Upper lobe of right lung (tissue), 1 donor: ENCODE results near the gene PTGES3. TPM values are rescaled to one million over a fixed set of nuclear protein-coding genes. Genes with fewer than 3 reads are reported as not detected.

Experiments
- ATAC-seq: fragments of 200-7000 bp; cut with Tn5 transposase; one replicate; pipeline ENCODE4 v1.9.1; 2020; ENCODE audit warnings: mild to moderate bottlenecking, moderate library complexity
- DNase-seq: peaks from one replicate; pipeline ENCODE4 v3.0.0-alpha.2; 2020
- H3K27ac ChIP-seq: fragments of 200-600 bp; one replicate; pipeline ENCODE4 v1.8.0; 2022
- H3K27me3 ChIP-seq: fragments of 200-600 bp; one replicate; pipeline ENCODE4 v1.8.0; 2022; ENCODE audit warnings: mild to moderate bottlenecking
- H3K36me3 ChIP-seq: fragments of 200-600 bp; one replicate; pipeline ENCODE4 v1.8.0; 2022
- H3K4me1 ChIP-seq: fragments of 200-600 bp; one replicate; pipeline ENCODE4 v1.8.0; 2022
- H3K4me3 ChIP-seq: fragments of 200-600 bp; one replicate; pipeline ENCODE4 v1.8.0; 2022; ENCODE audit warnings: mild to moderate bottlenecking
- H3K9me3 ChIP-seq: fragments of 200-600 bp; one replicate; pipeline ENCODE4 v1.8.0; 2022
- intact Hi-C: fragments of 100-400 bp; cut with DNase I; formaldehyde crosslinking; loops from one replicate; pipeline ENCODE4 v1.11.0; 2022
- total RNA-seq: library from RNA; stranded (reverse); fragmentation: NEBNext Ultra II Directional; extraction: Animal tissue kit (Norgen Biotek cat#: 25700); gene quantifications from one replicate; pipeline ENCODE4 v1.2.1, GENCODE V29; 2021
- TF ChIP-seq, protein P1 (sequence below): fragments of 200-600 bp; IDR thresholded peaks from one replicate; pipeline ENCODE4 v1.8.0; 2022; ENCODE audit warnings: antibody characterized with exemption
- donor health status: DM: no; HTN: yes; CAD: no; lungs with severe emphysema.

Gene PTGES3
- total RNA-seq, 1 donor from 2014 or later = 168 TPM

DNA sequence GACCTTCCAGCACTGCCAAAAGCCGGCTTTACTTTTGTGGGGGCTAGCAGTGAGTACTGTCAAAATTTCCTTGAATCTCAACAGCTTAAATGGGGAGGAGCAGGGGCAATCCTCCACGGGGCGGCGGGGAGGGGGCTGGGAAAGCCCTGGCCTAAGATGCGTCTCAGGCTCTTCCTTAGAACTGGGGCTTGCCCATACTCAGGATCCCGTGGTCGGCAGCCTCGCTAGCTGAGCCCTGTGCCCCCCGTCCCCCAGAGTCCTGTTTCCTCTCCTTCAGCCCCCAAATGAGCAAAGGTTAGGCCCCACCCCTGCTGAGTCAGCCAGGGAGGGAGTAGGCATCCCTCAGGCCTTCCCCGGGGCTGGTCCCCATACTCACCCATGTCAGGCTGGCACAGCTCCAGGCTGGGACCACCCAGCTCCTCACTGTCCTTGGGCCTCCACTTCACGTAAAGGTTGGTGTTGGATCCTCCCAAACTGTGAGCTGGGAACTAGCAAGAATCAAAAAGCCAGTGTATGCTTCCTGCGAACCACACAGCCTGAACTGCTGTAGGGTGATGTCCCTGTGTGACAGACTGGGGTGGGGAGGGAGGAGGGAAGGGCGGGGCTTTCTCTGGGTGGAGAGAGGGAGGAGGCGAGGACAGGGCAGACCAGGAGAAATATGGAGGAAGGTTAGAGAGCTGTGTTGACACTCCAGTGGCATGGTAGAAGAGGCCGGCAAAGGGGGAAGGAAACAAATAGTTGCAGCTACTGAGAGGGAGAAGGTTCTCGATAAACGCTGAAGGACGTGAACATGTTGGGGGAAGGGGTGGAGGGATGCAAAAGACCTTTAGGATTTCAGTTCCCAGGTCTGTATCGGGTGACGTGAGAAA, 52.0 kb downstream of the PTGES3 start:
- peak overlapping the region; percentile 87 for H3K4me3 ChIP-seq
- H3K27me3 ChIP-seq = no peaks in the 10 kb centered on the region
- H3K9me3 ChIP-seq = no peaks in the 10 kb centered on the region
- peak; percentile 83 for ATAC-seq
- H3K36me3 ChIP-seq = peaks cover 36% of the 10 kb centered on the region
- H3K4me1 ChIP-seq = peaks cover 43% of the 10 kb centered on the region
- TF ChIP-seq, protein P1, sequence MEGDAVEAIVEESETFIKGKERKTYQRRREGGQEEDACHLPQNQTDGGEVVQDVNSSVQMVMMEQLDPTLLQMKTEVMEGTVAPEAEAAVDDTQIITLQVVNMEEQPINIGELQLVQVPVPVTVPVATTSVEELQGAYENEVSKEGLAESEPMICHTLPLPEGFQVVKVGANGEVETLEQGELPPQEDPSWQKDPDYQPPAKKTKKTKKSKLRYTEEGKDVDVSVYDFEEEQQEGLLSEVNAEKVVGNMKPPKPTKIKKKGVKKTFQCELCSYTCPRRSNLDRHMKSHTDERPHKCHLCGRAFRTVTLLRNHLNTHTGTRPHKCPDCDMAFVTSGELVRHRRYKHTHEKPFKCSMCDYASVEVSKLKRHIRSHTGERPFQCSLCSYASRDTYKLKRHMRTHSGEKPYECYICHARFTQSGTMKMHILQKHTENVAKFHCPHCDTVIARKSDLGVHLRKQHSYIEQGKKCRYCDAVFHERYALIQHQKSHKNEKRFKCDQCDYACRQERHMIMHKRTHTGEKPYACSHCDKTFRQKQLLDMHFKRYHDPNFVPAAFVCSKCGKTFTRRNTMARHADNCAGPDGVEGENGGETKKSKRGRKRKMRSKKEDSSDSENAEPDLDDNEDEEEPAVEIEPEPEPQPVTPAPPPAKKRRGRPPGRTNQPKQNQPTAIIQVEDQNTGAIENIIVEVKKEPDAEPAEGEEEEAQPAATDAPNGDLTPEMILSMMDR = no peak
- intact Hi-C loops = no loop called here
- peak overlapping the region; percentile 92 for H3K27ac ChIP-seq
- DNase-seq = peak; percentile 92

DNA sequence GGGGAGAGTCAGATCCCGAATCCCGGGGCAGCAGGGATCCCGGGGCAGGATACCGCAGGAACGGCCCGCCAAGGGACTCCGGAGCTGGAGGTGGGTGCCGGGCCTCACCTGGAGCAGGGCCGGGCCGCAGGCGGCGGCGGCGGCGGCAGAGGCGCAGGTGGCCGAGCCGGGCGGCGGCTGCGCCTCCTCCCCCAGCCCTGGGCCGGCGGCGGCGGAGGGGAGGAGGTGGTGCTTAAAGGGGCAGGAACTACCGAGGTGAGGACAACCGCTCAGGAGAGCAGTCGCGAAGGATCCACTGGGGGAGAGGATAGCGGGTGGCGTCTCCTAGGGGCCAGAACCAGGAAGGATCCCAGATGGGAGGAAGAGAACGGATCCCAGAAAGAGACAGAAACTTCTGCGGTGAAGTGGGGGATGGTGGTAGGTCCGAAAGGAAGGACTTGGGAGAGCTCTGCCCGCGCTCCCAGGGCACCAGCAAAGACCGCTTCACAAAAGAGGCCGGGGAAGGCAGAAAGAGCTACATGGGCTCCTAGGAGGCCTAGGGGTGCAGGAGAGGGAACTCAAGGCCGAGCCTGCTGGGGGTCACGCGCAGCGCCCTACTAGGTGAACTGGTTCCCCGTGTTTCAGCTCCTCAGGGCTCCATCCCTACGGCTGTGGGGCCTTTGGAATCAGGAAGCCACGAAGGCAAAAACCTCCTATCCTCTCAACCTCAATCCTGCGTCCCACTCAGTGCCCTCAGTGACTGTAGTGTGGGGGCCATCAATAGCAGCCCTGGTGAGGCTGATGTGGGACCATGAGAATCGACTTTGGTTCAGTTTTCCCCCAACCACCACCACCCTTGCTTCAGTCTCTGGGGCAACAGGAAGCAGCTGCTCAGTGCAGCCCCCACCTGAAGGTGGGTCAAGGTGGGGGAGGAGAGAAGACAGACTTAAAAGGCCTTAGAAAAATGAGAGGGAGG, 53.0 kb downstream of the PTGES3 start:
- Histone ChIP-seq H3K27me3 (no peaks in the 10 kb centered on the region), H3K36me3 (peaks cover 27% of the 10 kb centered on the region), H3K27ac (peak overlapping the region; percentile 92), H3K4me1 (peaks cover 51% of the 10 kb centered on the region), H3K9me3 (no peaks in the 10 kb centered on the region), H3K4me3 (peak overlapping the region; percentile 87)
- ATAC-seq (peak; percentile 64), DNase-seq (peak; percentile 89)
- TF ChIP-seq, protein P1 = peak; percentile 41
- intact Hi-C loops = no loop called here

DNA sequence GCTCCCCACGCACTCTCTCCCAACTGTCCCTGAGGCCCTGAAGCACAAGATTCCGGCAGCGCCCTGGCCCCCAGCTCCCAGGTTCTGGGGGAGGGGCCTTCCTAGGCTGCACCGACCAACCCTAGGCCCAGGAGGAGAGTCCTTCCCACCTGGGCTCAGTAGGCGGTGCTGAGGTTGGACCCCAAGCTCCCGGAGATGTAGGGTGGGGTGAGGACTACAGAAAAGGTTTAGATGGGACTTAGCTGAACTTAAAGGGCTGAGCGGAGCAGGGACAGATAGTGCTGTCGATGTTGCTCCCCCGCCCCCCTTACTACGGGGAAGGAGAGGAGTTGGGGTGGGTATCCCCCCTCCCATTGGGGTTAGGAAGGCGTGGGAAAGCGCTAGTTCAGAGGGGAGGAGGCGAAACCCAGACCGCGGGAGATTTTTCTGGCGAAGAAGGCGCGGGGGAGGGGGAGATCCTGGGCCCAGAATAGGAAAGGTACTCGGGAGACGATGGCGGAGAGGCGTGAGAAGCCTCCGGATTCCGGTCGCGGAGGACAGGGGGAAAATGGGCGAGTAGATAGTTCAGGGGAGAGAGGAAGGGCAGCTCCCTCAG, 53.7 kb downstream of the PTGES3 start:
- H3K9me3 ChIP-seq = no peaks in the 10 kb centered on the region
- peaks cover 51% of the 10 kb centered on the region for H3K4me1 ChIP-seq
- H3K4me3 ChIP-seq = peak overlapping the region; percentile 87
- ATAC-seq (peak; percentile 37), DNase-seq (peak; percentile 86)
- peaks cover 19% of the 10 kb centered on the region for H3K36me3 ChIP-seq
- intact Hi-C loops = no loop called here
- no peaks in the 10 kb centered on the region for H3K27me3 ChIP-seq
- H3K27ac ChIP-seq = peak overlapping the region; percentile 92
- TF ChIP-seq, protein P1 = no peak

DNA sequence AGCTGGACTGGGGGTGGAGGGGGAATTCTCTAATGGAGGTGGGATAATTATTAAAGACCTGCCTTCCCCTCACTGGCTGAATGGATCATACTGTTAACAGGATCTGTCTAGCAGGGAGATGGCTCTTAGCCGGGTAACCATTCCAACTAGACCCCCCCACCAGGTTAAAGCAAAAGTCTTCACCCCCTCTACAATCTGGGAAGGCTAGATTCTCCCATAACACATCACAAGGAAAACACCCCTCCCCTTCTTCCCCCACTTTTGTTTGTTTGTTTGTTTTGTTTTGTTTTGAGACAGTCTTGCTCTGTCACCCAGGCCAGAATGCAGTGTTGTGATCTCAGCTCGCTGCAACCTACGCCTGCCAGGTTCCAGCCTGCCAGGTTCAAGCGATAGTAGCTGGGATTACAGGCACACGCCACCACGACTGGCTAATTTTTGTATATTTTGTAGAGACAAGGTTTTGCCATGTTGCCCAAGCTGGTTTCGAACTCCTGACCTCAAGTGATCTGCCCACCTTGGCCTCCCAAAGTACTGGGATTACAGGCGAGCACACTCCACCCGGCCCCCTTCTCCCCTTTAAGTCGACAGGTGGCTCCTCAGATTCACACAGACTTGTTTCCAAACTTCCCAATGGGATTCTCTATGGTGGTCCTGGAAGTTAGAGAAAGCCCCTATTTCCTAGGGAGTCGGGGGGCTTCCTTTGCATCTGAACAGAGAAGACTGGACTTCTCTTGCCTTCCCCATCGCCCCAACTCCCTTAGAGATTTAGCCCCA, 54.4 kb downstream of the PTGES3 start:
- DNase-seq (no peak), ATAC-seq (no peak)
- Histone ChIP-seq H3K36me3 (peaks cover 12% of the 10 kb centered on the region), H3K9me3 (no peaks in the 10 kb centered on the region), H3K27ac (peak overlapping the region; percentile 92), H3K4me1 (peaks cover 51% of the 10 kb centered on the region), H3K27me3 (no peaks in the 10 kb centered on the region), H3K4me3 (peak overlapping the region; percentile 87)
- TF ChIP-seq, protein P1 = no peak
- intact Hi-C loops = no loop called here
